HG03103 (cell line): Measurements from ENCODE around the gene FAM177B.

Experiments used
- ATAC-seq: cut with Tn5 transposase; IDR thresholded peaks from one replicate; pipeline ENCODE4 v1.9.1; 2021; ENCODE audit warnings: low read depth; ENCODE audit not compliant: unreplicated experiment

The FAM177B gene

GRCh38 chr1:222736972-222737371 lies at the start of gene FAM177B:
Gene FAM177B, plus strand, starts transcription at chr1:222737202. Its CDS starts 9,344 bp downstream, at chr1:222746546.
- no peak for ATAC-seq

- no peak for ATAC-seq
Measured at GRCh38 chr1:222691016-222691415, 46.0 kb upstream of the FAM177B start.

GRCh38 chr1:222694927-222695326 lies 42.1 kb upstream of the FAM177B start:
- no peak for ATAC-seq

- ATAC-seq: no peak
Measured at GRCh38 chr1:222696741-222697140, 40.3 kb upstream of the FAM177B start.

GRCh38 chr1:222697203-222697602 lies 39.8 kb upstream of the FAM177B start:
- no peak for ATAC-seq

GRCh38 chr1:222697826-222698225 lies 39.2 kb upstream of the FAM177B start:
- ATAC-seq: no peak

GRCh38 chr1:222702210-222702609 lies 34.8 kb upstream of the FAM177B start:
- no peak for ATAC-seq

GRCh38 chr1:222704260-222704659 lies 32.7 kb upstream of the FAM177B start:
- no peak for ATAC-seq

- ATAC-seq: no peak
Measured at GRCh38 chr1:222706815-222707214, 30.2 kb upstream of the FAM177B start.

- ATAC-seq: no peak
Measured at GRCh38 chr1:222709700-222710153, 27.3 kb upstream of the FAM177B start.

GRCh38 chr1:222711319-222712252 lies 25.4 kb upstream of the FAM177B start:
- peak; percentile 29 for ATAC-seq

- peak; percentile 68 for ATAC-seq
Measured at GRCh38 chr1:222712253-222713090, 24.5 kb upstream of the FAM177B start, which contains the start of the genes AIDA and BROX. Gene AIDA, minus strand, starts transcription at chr1:222712491. Its CDS starts 174 bp downstream, at chr1:222712317. Gene BROX, plus strand, starts transcription at chr1:222712564. Its CDS starts 3,136 bp downstream, at chr1:222715700.

- ATAC-seq: peak; percentile 52
Measured at GRCh38 chr1:222713091-222713961, 23.7 kb upstream of the FAM177B start.

- no peak for ATAC-seq
Measured at GRCh38 chr1:222716393-222716792, 20.6 kb upstream of the FAM177B start.

GRCh38 chr1:222728746-222729145 lies 8.3 kb upstream of the FAM177B start:
- ATAC-seq: no peak

- no peak for ATAC-seq
Measured at GRCh38 chr1:222730866-222731265, 6.1 kb upstream of the FAM177B start.

- ATAC-seq: peak; percentile 98
Measured at GRCh38 chr1:222732216-222733159, 4.5 kb upstream of the FAM177B start.

GRCh38 chr1:222734740-222735139 lies 2.3 kb upstream of the FAM177B start:
- no peak for ATAC-seq

- ATAC-seq: no peak
Measured at GRCh38 chr1:222736470-222736869, 532 bp upstream of the FAM177B start.
